Hepatocyte (in vitro differentiated cells): ENCODE data around the gene TM6SF1. TPM values are rescaled to one million over a fixed set of nuclear protein-coding genes. Genes with fewer than 3 reads are reported as not detected.

Source experiments
- DNase-seq: peaks from one replicate; pipeline ENCODE4 v3.0.0-alpha.2; 2016; ENCODE audit warnings: low spot score
- H2AFZ ChIP-seq: fragments of 200-600 bp; sonication (generic); 2 replicates; pipeline ENCODE4 v1.6.0; 2016; ENCODE audit warnings: antibody characterized with exemption, mild to moderate bottlenecking
- H3K27ac ChIP-seq: fragments of 200-600 bp; sonication (generic); 2 replicates; pipeline ENCODE4 v1.5.1; 2016; ENCODE audit warnings: mild to moderate bottlenecking
- H3K27me3 ChIP-seq: fragments of 200-600 bp; sonication (generic); 2 replicates; pipeline ENCODE4 v1.6.1; 2016
- H3K36me3 ChIP-seq: fragments of 200-600 bp; sonication (generic); replicated peaks from 2 replicates; pipeline ENCODE4 v1.5.1; 2016; ENCODE audit warnings: low read depth; ENCODE audit not compliant: insufficient read depth
- H3K4me1 ChIP-seq: fragments of 200-600 bp; sonication (generic); 2 replicates; pipeline ENCODE4 v1.5.1; 2016; ENCODE audit warnings: mild to moderate bottlenecking, moderate library complexity; ENCODE audit not compliant: insufficient read depth
- H3K4me2 ChIP-seq: fragments of 200-600 bp; sonication (generic); 2 replicates; pipeline ENCODE4 v1.6.0; 2016
- H3K4me3 ChIP-seq: fragments of 200-600 bp; sonication (generic); 2 replicates; pipeline ENCODE4 v1.5.1; 2016; ENCODE audit warnings: mild to moderate bottlenecking
- H3K79me2 ChIP-seq: fragments of 200-600 bp; sonication (generic); 2 replicates; pipeline ENCODE4 v1.6.0; 2017; ENCODE audit warnings: mild to moderate bottlenecking
- H3K9me2 ChIP-seq: fragments of 200-600 bp; sonication (generic); replicated peaks from 2 replicates; pipeline ENCODE4 v1.6.0; 2017; ENCODE audit warnings: mild to moderate bottlenecking; ENCODE audit not compliant: insufficient read depth
- H3K9me3 ChIP-seq: fragments of 200-600 bp; sonication (generic); 2 replicates; pipeline ENCODE4 v1.5.1; 2016; ENCODE audit warnings: low read depth, mild to moderate bottlenecking
- H4K20me1 ChIP-seq: fragments of 200-600 bp; sonication (generic); 2 replicates; pipeline ENCODE4 v1.6.0; 2016; ENCODE audit warnings: mild to moderate bottlenecking; ENCODE audit not compliant: insufficient read depth, poor library complexity, severe bottlenecking
- CTCF ChIP-seq: fragments of 200-600 bp; sonication (generic); IDR thresholded peaks from 2 replicates; pipeline ENCODE4 v1.5.1; 2016; ENCODE audit warnings: antibody characterized with exemption, mild to moderate bottlenecking; ENCODE audit not compliant: poor library complexity
- EZH2 ChIP-seq: fragments of 200-600 bp; sonication (generic); IDR thresholded peaks from 2 replicates; pipeline ENCODE4 v1.6.1; 2016; ENCODE audit warnings: antibody characterized with exemption, mild to moderate bottlenecking, borderline replicate concordance
- EZH2phosphoT487 ChIP-seq: fragments of 200-600 bp; sonication (generic); IDR thresholded peaks from one replicate; pipeline ENCODE4 v1.6.1; 2018; ENCODE audit warnings: antibody characterized with exemption, mild to moderate bottlenecking, low read depth, moderate library complexity; ENCODE audit not compliant: unreplicated experiment, severe bottlenecking
- WGBS: methylation state at CpG from one replicate; pipeline ENCODE4 v1.1.6; 2016; ENCODE audit warnings: low lambda C conversion rate; ENCODE audit errors: missing lambda C conversion rate; 5-methylcytosine and 5-hydroxymethylcytosine counted together
- polyA plus RNA-seq: library from polyadenylated mRNA; unstranded; fragments of >200 nt; fragmentation: Nextera tagmentation; extraction: Ambion mirVana; gene quantifications from 2 replicates; pipeline ENCODE4 v1.2.1, GENCODE V29; 2016
- total RNA-seq: library from RNA; depleted of rRNA; stranded (reverse); fragments of >200 nt; gene quantifications from 2 replicates; pipeline ENCODE4 v1.2.3, GENCODE V29; 2014

Gene TM6SF1
- total and polyA plus RNA-seq, 2 experiments from 2014 or later = 0.20 to 0.35 TPM

DNA sequence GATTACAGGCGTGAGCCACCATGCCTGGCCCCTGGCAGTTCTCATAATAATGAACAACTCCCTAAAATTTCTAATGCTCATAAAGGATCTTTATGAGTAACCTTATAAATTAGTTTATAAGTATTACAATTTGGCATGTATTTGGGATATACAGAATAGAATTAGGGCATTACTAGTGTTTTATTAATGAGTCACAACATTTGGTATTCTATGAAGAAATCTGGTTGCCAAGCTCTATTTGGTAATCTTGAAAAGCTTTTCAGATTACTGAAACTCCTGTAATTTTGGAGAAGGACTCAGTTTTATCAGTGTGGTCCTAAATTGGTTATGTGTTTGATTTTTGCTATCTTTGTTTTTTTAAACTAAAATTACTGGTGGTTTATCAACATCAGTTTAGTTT is 45.8 kb downstream of the TM6SF1 start:
- Histone ChIP-seq H3K36me3 (no peaks in the 10 kb centered on the region), H2AFZ (no peak overlapping the region), H3K9me3 (no peaks in the 10 kb centered on the region), H3K4me3 (no peak overlapping the region), H3K4me1 (no peaks in the 10 kb centered on the region), H4K20me1 (no peaks in the 10 kb centered on the region), H3K9me2 (no peaks in the 10 kb centered on the region), H3K79me2 (no peaks in the 10 kb centered on the region), H3K27ac (no peak overlapping the region), H3K4me2 (no peak overlapping the region), H3K27me3 (no peaks in the 10 kb centered on the region)
- WGBS = 100% methylated on average over 1 of the region's 1 CpG
- no peak for DNase-seq
- no peak for TF ChIP-seq CTCF
- no peak for TF ChIP-seq EZH2phosphoT487
- TF ChIP-seq EZH2 = no peak

DNA sequence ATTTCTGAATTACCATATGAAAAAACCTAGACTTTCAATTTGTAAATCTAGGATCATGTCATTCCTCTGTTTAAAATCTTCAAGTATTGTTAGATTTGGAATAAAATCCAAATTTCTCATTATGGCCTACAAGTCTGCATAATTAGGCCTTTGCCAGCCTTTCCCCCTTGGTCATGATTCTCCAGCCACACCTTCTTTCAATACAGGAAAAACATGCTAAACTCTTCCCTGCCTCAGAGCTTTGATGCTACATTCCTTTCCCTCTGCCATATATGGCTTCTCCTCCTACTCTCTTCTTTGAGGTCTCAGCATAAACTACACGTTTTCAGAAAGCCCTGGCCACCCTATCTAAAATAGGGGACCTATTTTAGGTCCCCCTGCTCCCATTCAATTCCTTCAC is 48.5 kb downstream of the TM6SF1 start:
- TF ChIP-seq EZH2phosphoT487 (no peak), CTCF (no peak), EZH2 (no peak)
- Histone ChIP-seq H3K4me3 (no peak overlapping the region), H2AFZ (no peak overlapping the region), H3K9me2 (no peaks in the 10 kb centered on the region), H3K27ac (no peak overlapping the region), H3K36me3 (no peaks in the 10 kb centered on the region), H3K27me3 (no peaks in the 10 kb centered on the region), H3K9me3 (no peaks in the 10 kb centered on the region), H3K79me2 (no peaks in the 10 kb centered on the region), H4K20me1 (no peaks in the 10 kb centered on the region), H3K4me1 (no peaks in the 10 kb centered on the region), H3K4me2 (no peak overlapping the region)
- 58% methylated on average over 1 of the region's 1 CpG for WGBS
- no peak for DNase-seq

GRCh38 chr15:83158393-83158792 is 50.9 kb downstream of the TM6SF1 start:
- no peaks in the 10 kb centered on the region for H3K27me3 ChIP-seq
- 88% methylated on average over 1 of the region's 1 CpG for WGBS
- H3K27ac ChIP-seq = no peak overlapping the region
- no peak for DNase-seq
- no peaks in the 10 kb centered on the region for H3K9me2 ChIP-seq
- H3K4me3 ChIP-seq = no peak overlapping the region
- no peaks in the 10 kb centered on the region for H3K4me1 ChIP-seq
- no peaks in the 10 kb centered on the region for H4K20me1 ChIP-seq
- H3K9me3 ChIP-seq = no peaks in the 10 kb centered on the region
- H3K79me2 ChIP-seq = no peaks in the 10 kb centered on the region
- TF ChIP-seq EZH2phosphoT487 (no peak), EZH2 (no peak), CTCF (no peak)
- no peaks in the 10 kb centered on the region for H3K36me3 ChIP-seq
- H2AFZ ChIP-seq = no peak overlapping the region
- no peak overlapping the region for H3K4me2 ChIP-seq

- peaks cover 11% of the 10 kb centered on the region for H3K79me2 ChIP-seq
- no peaks in the 10 kb centered on the region for H3K4me1 ChIP-seq
- no peaks in the 10 kb centered on the region for H4K20me1 ChIP-seq
- no peaks in the 10 kb centered on the region for H3K36me3 ChIP-seq
- TF ChIP-seq EZH2phosphoT487 = no peak
- no peak for TF ChIP-seq CTCF
- no peak for TF ChIP-seq EZH2
- no peaks in the 10 kb centered on the region for H3K9me3 ChIP-seq
- no peaks in the 10 kb centered on the region for H3K27me3 ChIP-seq
- no peaks in the 10 kb centered on the region for H3K9me2 ChIP-seq
- no peak overlapping the region for H2AFZ ChIP-seq
- no peak for DNase-seq
- 99% methylated on average over 3 of the region's 3 CpGs for WGBS
- H3K4me2 ChIP-seq = no peak overlapping the region
- no peak overlapping the region for H3K27ac ChIP-seq
- no peak overlapping the region for H3K4me3 ChIP-seq
Observed at GRCh38 chr15:83160741-83161140, 53.3 kb downstream of the TM6SF1 start.
